ENCODE data around the gene HIVEP1. TPM values are rescaled to one million over a fixed set of nuclear protein-coding genes. Genes with fewer than 3 reads are reported as not detected.

Gene HIVEP1
- total RNA-seq, 4 donors from 2014 or later: 26.8 to 69.3 (median 38.8) TPM

GRCh38 chr6:12099623-12100338 is 87.7 kb downstream of the HIVEP1 start:
- H3K4me3 ChIP-seq: no peak overlapping the region
- no peaks in the 10 kb centered on the region for H3K36me3 ChIP-seq
- no peaks in the 10 kb centered on the region for H3K9me3 ChIP-seq
- no peak overlapping the region for H3K27ac ChIP-seq
- TF ChIP-seq CTCF (IDR thresholded peaks at IDR 0.05): no peak
- TF ChIP-seq POLR2A (IDR thresholded peaks at IDR 0.05): no peak
- no peaks in the 10 kb centered on the region for H3K27me3 ChIP-seq
- H3K4me1 ChIP-seq: no peaks in the 10 kb centered on the region
- no peak for DNase-seq

DNA sequence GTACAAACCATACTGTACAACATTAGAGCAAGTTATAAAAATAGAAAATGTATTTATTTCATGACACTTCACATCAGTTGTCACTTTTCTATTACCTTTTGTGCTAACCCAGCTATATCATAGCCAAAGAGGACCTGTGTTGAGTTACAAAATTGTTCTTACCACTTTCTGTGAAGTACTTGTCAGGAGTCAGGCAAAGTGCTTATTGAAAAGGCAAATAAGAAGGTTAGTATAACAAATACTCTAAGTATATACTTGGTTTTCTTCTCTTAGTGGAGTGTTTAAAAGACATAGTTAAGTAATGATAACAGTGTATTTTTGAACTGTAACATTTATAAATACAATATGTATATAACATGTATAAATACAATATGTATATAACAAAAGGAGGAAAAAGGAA is 88.9 kb downstream of the HIVEP1 start:
- Histone ChIP-seq H3K9me3 (no peaks in the 10 kb centered on the region), H3K4me1 (no peaks in the 10 kb centered on the region), H3K36me3 (no peaks in the 10 kb centered on the region), H3K4me3 (no peak overlapping the region), H3K27me3 (no peaks in the 10 kb centered on the region), H3K27ac (no peak overlapping the region)
- no peak for DNase-seq
- no peak for TF ChIP-seq POLR2A (IDR thresholded peaks at IDR 0.05)
- no peak for TF ChIP-seq CTCF (IDR thresholded peaks at IDR 0.05)

DNA sequence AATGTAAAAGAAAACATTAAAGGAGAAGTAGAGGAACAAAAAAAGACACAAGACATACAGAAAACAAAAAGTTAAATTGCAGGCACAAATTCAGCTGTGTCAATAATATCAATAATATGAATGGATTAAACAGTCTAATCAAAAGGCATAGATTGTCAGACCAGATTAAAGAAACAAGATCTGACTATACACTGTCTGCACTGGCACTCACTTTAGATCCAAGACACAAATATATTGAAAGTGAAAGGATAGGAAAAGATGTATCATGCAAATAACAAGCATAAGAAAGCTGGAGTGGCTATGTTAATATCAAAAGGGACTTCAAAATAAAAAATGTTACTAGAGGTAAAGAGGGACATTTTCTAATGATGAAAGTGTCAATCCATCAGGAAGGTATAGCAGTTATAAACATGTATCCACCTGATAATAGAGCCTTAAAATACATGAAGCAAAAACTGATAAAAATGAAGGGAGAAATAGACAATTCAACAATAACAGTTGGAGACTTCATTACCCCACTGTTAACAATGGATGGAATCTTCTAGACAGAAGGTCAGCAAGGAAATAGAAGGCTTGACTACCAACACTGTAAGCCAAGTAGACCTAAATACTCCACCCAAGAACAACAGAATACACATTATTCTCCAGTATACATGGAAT is 89.7 kb downstream of the HIVEP1 start:
- TF ChIP-seq CTCF (IDR thresholded peaks at IDR 0.05) (no peak), POLR2A (IDR thresholded peaks at IDR 0.05) (no peak)

DNA sequence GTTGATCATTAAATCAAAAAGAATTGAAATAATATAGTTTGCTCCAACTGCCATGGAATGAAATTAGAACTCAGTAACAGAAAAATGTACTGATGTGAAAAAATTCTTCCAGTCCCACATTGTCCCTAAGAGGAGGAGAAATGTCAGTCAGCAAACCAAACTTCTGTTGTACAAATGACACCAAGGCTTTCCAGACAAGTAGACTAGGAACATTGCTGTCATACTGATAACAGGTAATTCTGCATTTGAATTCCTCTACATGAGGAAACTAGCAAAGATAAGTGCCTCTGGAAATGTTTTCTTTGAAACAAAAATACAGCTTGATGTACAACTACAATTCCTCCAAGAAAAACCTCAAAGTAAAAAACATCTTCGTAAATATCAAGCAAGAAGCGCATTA is 90.2 kb downstream of the HIVEP1 start:
- no peaks in the 10 kb centered on the region for H3K27me3 ChIP-seq

More for the DNA sequence above, 89.7 kb downstream of the HIVEP1 start:
- no peaks in the 10 kb centered on the region for H3K36me3 ChIP-seq
- H3K27me3 ChIP-seq: no peaks in the 10 kb centered on the region
- H3K4me3 ChIP-seq: no peak overlapping the region
- H3K4me1 ChIP-seq: no peaks in the 10 kb centered on the region
- H3K27ac ChIP-seq: no peak overlapping the region
- no peak for DNase-seq
- no peaks in the 10 kb centered on the region for H3K9me3 ChIP-seq

DNA sequence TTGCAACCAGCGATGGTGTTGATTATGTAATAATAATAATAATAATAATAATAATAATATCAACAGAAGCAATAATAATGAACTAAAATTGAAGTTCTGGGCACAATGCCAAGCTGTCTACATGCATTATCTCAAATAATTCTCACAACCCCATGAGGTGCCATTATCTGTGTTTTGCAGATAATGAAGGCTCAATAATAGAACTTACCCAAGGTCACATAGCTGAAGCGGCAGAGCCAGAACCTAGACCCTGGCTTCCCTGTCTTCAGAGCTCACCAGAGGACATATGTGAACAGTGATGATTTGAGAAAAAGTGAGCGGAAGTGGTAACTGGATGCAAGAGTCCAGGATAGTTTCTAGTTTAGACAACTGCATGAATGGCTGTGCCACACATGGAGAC is 91.0 kb downstream of the HIVEP1 start:
- TF ChIP-seq POLR2A (IDR thresholded peaks at IDR 0.05) (no peak), CTCF (IDR thresholded peaks at IDR 0.05) (no peak)
- no peak for DNase-seq
- Histone ChIP-seq H3K27ac (no peak overlapping the region), H3K4me3 (no peak overlapping the region), H3K27me3 (no peaks in the 10 kb centered on the region), H3K4me1 (no peaks in the 10 kb centered on the region), H3K36me3 (no peaks in the 10 kb centered on the region), H3K9me3 (no peaks in the 10 kb centered on the region)

More for the DNA sequence above, 90.2 kb downstream of the HIVEP1 start:
- Histone ChIP-seq H3K36me3 (no peaks in the 10 kb centered on the region), H3K9me3 (no peaks in the 10 kb centered on the region), H3K27ac (no peak overlapping the region), H3K4me3 (no peak overlapping the region), H3K4me1 (no peaks in the 10 kb centered on the region)
- TF ChIP-seq POLR2A (IDR thresholded peaks at IDR 0.05) (no peak), CTCF (IDR thresholded peaks at IDR 0.05) (no peak)
- no peak for DNase-seq

Measured in Peyer's patch (tissue), 4 donors.